Large intestine (tissue), 3 donors: ENCODE data around the gene CEP170. TPM values are rescaled to one million over a fixed set of nuclear protein-coding genes. Genes with fewer than 3 reads are reported as not detected.
"Not testable (repeated sequence)": the region's sequence is repeated elsewhere in the genome, so short reads cannot be mapped to it uniquely, and the experiment has no call there.

ENCODE experiments used
- DNase-seq, 2 donors: peaks; one replicate each; pipeline versions ENCODE4 v3.0.0 to v3.0.0-alpha.2; 2013
- H3K27ac ChIP-seq: one replicate; pipeline ENCODE4 v1.5.1; 2013; ENCODE audit warnings: low read length
- H3K27me3 ChIP-seq: 2 replicates; pipeline ENCODE4 v1.6.1; 2013; ENCODE audit warnings: low read length; ENCODE audit not compliant: control insufficient read depth, insufficient read depth
- H3K36me3 ChIP-seq: 2 replicates; pipeline ENCODE4 v1.6.1; 2013; ENCODE audit warnings: low read length; ENCODE audit not compliant: control insufficient read depth, insufficient read depth
- H3K4me1 ChIP-seq: one replicate; pipeline ENCODE4 v1.6.1; 2013; ENCODE audit warnings: low read length; ENCODE audit not compliant: control insufficient read depth, insufficient read depth
- H3K4me3 ChIP-seq: one replicate; pipeline ENCODE4 v1.5.1; 2013; ENCODE audit warnings: low read length
- H3K9me3 ChIP-seq: one replicate; pipeline ENCODE4 v1.6.1; 2013; ENCODE audit warnings: mild to moderate bottlenecking, low read depth, low read length, moderate library complexity; ENCODE audit not compliant: control insufficient read depth
- WGBS: methylation state at CpG from one replicate; pipeline ENCODE4 v1.1.5; 2013; ENCODE audit warnings: low lambda C conversion rate; ENCODE audit not compliant: insufficient coverage; 5-methylcytosine and 5-hydroxymethylcytosine counted together
- polyA plus RNA-seq: library from polyadenylated mRNA; unstranded; fragments of 120-200 nt; gene quantifications from one replicate; pipeline ENCODE4 v1.2.1, GENCODE V29; 2013

CEP170 gene
- polyA plus RNA-seq, 1 donor, result 25.0 TPM

DNA sequence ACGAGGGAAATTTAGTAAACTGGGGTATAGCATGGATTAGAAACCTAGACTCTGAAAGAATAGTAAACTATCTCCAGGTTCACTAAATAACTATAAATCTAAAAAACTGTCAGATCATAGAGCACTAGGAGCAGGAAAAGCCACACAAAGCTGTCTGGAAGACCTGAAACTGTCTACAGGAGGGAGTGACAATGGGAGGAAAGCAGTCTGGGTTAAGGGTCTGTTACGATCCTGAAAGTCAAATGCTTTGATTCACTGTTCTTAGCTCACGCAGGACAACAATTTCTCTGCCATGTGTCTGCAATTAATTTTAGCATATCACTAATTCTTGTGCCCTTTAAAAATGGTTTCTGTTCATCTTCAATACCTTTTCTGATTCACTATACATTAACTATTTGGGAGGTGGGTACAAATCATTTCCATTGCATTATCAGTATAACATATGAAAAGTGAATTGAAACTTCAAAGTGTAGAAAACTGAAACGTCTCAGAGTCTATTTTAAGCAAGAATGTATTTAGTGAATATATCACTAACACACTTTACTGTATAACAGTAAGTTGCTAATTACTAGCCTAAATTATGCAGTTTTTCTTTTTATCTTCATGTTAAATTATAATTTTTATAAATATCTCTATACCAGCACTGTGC lies 18.4 kb downstream of the CEP170 start:
- Histone ChIP-seq H3K4me3 (no peak overlapping the region), H3K27ac (no peak overlapping the region), H3K4me1 (no peaks in the 10 kb centered on the region), H3K36me3 (no peaks in the 10 kb centered on the region), H3K27me3 (no peaks in the 10 kb centered on the region), H3K9me3 (peaks cover 2% of the 10 kb centered on the region)
- WGBS, result no CpG with 5 or more reads among the region's 4 CpGs
- DNase-seq, result no peak

- no peak overlapping the region for H3K4me3 ChIP-seq
- H3K36me3 ChIP-seq, result no peaks in the 10 kb centered on the region
- H3K27me3 ChIP-seq, result no peaks in the 10 kb centered on the region
- no peak for DNase-seq
- WGBS, result 78% methylated on average over 4 of the region's 4 CpGs
- no peaks in the 10 kb centered on the region for H3K4me1 ChIP-seq
- H3K27ac ChIP-seq, result no peak overlapping the region
- peaks cover 12% of the 10 kb centered on the region for H3K9me3 ChIP-seq
These were observed 20.0 kb downstream of the CEP170 start for GRCh38 chr1:243234978-243235647.

- no peaks in the 10 kb centered on the region for H3K36me3 ChIP-seq
- H3K4me1 ChIP-seq, result no peaks in the 10 kb centered on the region
- H3K9me3 ChIP-seq, result peaks cover 15% of the 10 kb centered on the region
- H3K4me3 ChIP-seq, result no peak overlapping the region
- H3K27me3 ChIP-seq, result no peaks in the 10 kb centered on the region
- DNase-seq, result no peak
- WGBS, result 86% methylated on average over 1 of the region's 2 CpGs
- no peak overlapping the region for H3K27ac ChIP-seq
These were observed 21.2 kb downstream of the CEP170 start for GRCh38 chr1:243233908-243234307.

- no peaks in the 10 kb centered on the region for H3K36me3 ChIP-seq
- H3K27me3 ChIP-seq, result no peaks in the 10 kb centered on the region
- no peaks in the 10 kb centered on the region for H3K4me1 ChIP-seq
- peaks cover 15% of the 10 kb centered on the region for H3K9me3 ChIP-seq
- no peak overlapping the region for H3K4me3 ChIP-seq
- DNase-seq, result no peak
- no peak overlapping the region for H3K27ac ChIP-seq
These were observed 24.2 kb downstream of the CEP170 start for GRCh38 chr1:243230914-243231313.

- H3K27ac ChIP-seq, result no peak overlapping the region
- H3K27me3 ChIP-seq, result no peaks in the 10 kb centered on the region
- H3K36me3 ChIP-seq, result no peaks in the 10 kb centered on the region
- H3K4me1 ChIP-seq, result no peaks in the 10 kb centered on the region
- 80% methylated on average over 1 of the region's 1 CpG for WGBS
- peaks cover 15% of the 10 kb centered on the region for H3K9me3 ChIP-seq
- no peak overlapping the region for H3K4me3 ChIP-seq
- DNase-seq, result no peak
These were observed 25.6 kb downstream of the CEP170 start for GRCh38 chr1:243229526-243229925.

- no peaks in the 10 kb centered on the region for H3K27me3 ChIP-seq
- DNase-seq, result no peak
- no peak overlapping the region for H3K4me3 ChIP-seq
- no peak overlapping the region for H3K27ac ChIP-seq
- WGBS, result no CpG with 5 or more reads among the region's 2 CpGs
- H3K36me3 ChIP-seq, result peaks cover 2% of the 10 kb centered on the region
- H3K4me1 ChIP-seq, result no peaks in the 10 kb centered on the region
- H3K9me3 ChIP-seq, result peaks cover 15% of the 10 kb centered on the region
These were observed 27.5 kb downstream of the CEP170 start for GRCh38 chr1:243227622-243228021.

GRCh38 chr1:243218059-243218458 lies 37.0 kb downstream of the CEP170 start:
- Histone ChIP-seq H3K36me3 (peaks cover 11% of the 10 kb centered on the region), H3K4me3 (no peak overlapping the region), H3K27me3 (no peaks in the 10 kb centered on the region), H3K4me1 (no peaks in the 10 kb centered on the region), H3K27ac (no peak overlapping the region), H3K9me3 (peaks cover 2% of the 10 kb centered on the region)
- no peak for DNase-seq

GRCh38 chr1:243217349-243217748 lies 37.7 kb downstream of the CEP170 start:
- peaks cover 11% of the 10 kb centered on the region for H3K36me3 ChIP-seq
- WGBS, result 100% methylated on average over 2 of the region's 2 CpGs
- no peak for DNase-seq
- H3K4me1 ChIP-seq, result no peaks in the 10 kb centered on the region
- H3K27ac ChIP-seq, result no peak overlapping the region
- peaks cover 2% of the 10 kb centered on the region for H3K9me3 ChIP-seq
- no peak overlapping the region for H3K4me3 ChIP-seq
- no peaks in the 10 kb centered on the region for H3K27me3 ChIP-seq

DNA sequence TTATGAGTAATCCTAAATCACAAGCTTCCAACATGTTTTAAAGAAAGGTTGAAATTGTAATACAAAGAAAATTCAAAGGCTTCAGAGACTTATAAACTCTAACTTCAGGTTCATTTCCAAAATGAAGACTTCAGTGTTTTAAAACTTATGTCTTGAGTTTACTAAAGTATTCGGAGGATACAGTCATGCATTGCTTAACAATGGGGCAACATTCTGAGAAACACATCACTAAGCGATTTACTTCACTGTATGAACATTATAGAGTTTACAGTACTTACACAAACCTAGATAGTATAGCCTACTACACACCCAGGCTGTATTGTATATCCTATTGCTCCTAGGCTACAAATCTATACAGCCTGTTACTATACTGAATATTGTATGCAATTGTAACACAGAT lies 38.3 kb downstream of the CEP170 start:
- no peak for DNase-seq
- H3K27me3 ChIP-seq, result no peaks in the 10 kb centered on the region
- H3K4me1 ChIP-seq, result no peaks in the 10 kb centered on the region
- H3K9me3 ChIP-seq, result peaks cover 2% of the 10 kb centered on the region
- no peak overlapping the region for H3K27ac ChIP-seq
- H3K36me3 ChIP-seq, result peaks cover 11% of the 10 kb centered on the region
- H3K4me3 ChIP-seq, result no peak overlapping the region
- no CpG with 5 or more reads among the region's 2 CpGs for WGBS

GRCh38 chr1:243215276-243215875 lies 39.7 kb downstream of the CEP170 start:
- H3K27ac ChIP-seq, H3K27me3 ChIP-seq, H3K9me3 ChIP-seq, DNase-seq, H3K4me1 ChIP-seq, H3K4me3 ChIP-seq, H3K36me3 ChIP-seq: not testable (repeated sequence)
- 80% methylated on average over 3 of the region's 12 CpGs for WGBS
